Left ventricle myocardium inferior (tissue), 1 donor: ENCODE data around the gene UCHL1. TPM values are rescaled to one million over a fixed set of nuclear protein-coding genes. Genes with fewer than 3 reads are reported as not detected.

ENCODE experiments used
- DNase-seq: peaks from one replicate; pipeline ENCODE4 v3.0.0-alpha.2; 2020
- H3K27ac ChIP-seq: fragments of 200-600 bp; replicated peaks from 2 replicates; pipeline ENCODE4 v1.8.0; 2021
- H3K27me3 ChIP-seq: fragments of 200-600 bp; 2 replicates; pipeline ENCODE4 v1.8.0; 2021; ENCODE audit warnings: low read depth
- H3K36me3 ChIP-seq: fragments of 200-600 bp; 2 replicates; pipeline ENCODE4 v1.8.0; 2021
- H3K4me1 ChIP-seq: fragments of 200-600 bp; 2 replicates; pipeline ENCODE4 v1.8.0; 2021
- H3K4me3 ChIP-seq: fragments of 200-600 bp; 2 replicates; pipeline ENCODE4 v1.8.0; 2021; ENCODE audit warnings: mild to moderate bottlenecking, moderate library complexity
- H3K9me3 ChIP-seq: fragments of 200-600 bp; replicated peaks from 2 replicates; pipeline ENCODE4 v1.8.0; 2021
- intact Hi-C: fragments of 100-400 bp; cut with micrococcal nuclease; formaldehyde crosslinking; loops from one replicate; pipeline ENCODE4 v1.11.0; 2022
- total RNA-seq: library from RNA; stranded (reverse); fragmentation: NEBNext Ultra II Directional; extraction: Animal tissue kit (Norgen Biotek cat#: 25700); gene quantifications from one replicate; pipeline ENCODE4 v1.2.1, GENCODE V29; 2021
- TF ChIP-seq, protein P1 (sequence below): fragments of 200-600 bp; IDR thresholded peaks from 2 replicates; pipeline ENCODE4 v1.8.0; 2021; ENCODE audit warnings: antibody characterized with exemption, mild to moderate bottlenecking, borderline replicate concordance
- donor health status: DM: no; HTN: yes; CAD: no; lungs with severe emphysema.

Gene UCHL1
- total RNA-seq, 1 donor from 2014 or later, result 35.2 TPM

- no peaks in the 10 kb centered on the region for H3K9me3 ChIP-seq
- intact Hi-C loops, result loop anchor here (2.0 to 5.0 kb wide), 2 partner anchors 361 to 382 kb away; no protein-coding TSS in a partner anchor
- peaks cover 21% of the 10 kb centered on the region for H3K27me3 ChIP-seq
- H3K4me1 ChIP-seq, result no peaks in the 10 kb centered on the region
- TF ChIP-seq, protein P1, sequence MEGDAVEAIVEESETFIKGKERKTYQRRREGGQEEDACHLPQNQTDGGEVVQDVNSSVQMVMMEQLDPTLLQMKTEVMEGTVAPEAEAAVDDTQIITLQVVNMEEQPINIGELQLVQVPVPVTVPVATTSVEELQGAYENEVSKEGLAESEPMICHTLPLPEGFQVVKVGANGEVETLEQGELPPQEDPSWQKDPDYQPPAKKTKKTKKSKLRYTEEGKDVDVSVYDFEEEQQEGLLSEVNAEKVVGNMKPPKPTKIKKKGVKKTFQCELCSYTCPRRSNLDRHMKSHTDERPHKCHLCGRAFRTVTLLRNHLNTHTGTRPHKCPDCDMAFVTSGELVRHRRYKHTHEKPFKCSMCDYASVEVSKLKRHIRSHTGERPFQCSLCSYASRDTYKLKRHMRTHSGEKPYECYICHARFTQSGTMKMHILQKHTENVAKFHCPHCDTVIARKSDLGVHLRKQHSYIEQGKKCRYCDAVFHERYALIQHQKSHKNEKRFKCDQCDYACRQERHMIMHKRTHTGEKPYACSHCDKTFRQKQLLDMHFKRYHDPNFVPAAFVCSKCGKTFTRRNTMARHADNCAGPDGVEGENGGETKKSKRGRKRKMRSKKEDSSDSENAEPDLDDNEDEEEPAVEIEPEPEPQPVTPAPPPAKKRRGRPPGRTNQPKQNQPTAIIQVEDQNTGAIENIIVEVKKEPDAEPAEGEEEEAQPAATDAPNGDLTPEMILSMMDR, result peak; percentile 90
- H3K4me3 ChIP-seq, result no peak overlapping the region
- H3K36me3 ChIP-seq, result no peaks in the 10 kb centered on the region
- no peak overlapping the region for H3K27ac ChIP-seq
- DNase-seq, result no peak
Measured at GRCh38 chr4:41281038-41281634, 24.4 kb downstream of the UCHL1 start.

- TF ChIP-seq, protein P1, result no peak
- intact Hi-C loops, result loop anchor here (5.0 kb wide), 1 partner anchor 360 kb away; no protein-coding TSS in a partner anchor
Measured at GRCh38 chr4:41282366-41282765, 25.6 kb downstream of the UCHL1 start.

GRCh38 chr4:41285202-41285863 is 28.6 kb downstream of the UCHL1 start:
- intact Hi-C loops, result no loop called here
- Histone ChIP-seq H3K36me3 (no peaks in the 10 kb centered on the region), H3K9me3 (peaks cover 12% of the 10 kb centered on the region), H3K27ac (no peak overlapping the region), H3K27me3 (peaks cover under 1% of the 10 kb centered on the region), H3K4me1 (peaks cover 4% of the 10 kb centered on the region), H3K4me3 (no peak overlapping the region)
- TF ChIP-seq, protein P1, result no peak
- no peak for DNase-seq

More at GRCh38 chr4:41282366-41282765, 25.6 kb downstream of the UCHL1 start:
- H3K27ac ChIP-seq, result no peak overlapping the region
- no peaks in the 10 kb centered on the region for H3K36me3 ChIP-seq
- H3K27me3 ChIP-seq, result peaks cover 16% of the 10 kb centered on the region
- DNase-seq, result no peak
- H3K4me3 ChIP-seq, result no peak overlapping the region
- no peaks in the 10 kb centered on the region for H3K4me1 ChIP-seq
- no peaks in the 10 kb centered on the region for H3K9me3 ChIP-seq

- H3K27ac ChIP-seq, result no peak overlapping the region
- no peaks in the 10 kb centered on the region for H3K27me3 ChIP-seq
- intact Hi-C loops, result no loop called here
- DNase-seq, result no peak
- peaks cover 4% of the 10 kb centered on the region for H3K4me1 ChIP-seq
- no peaks in the 10 kb centered on the region for H3K36me3 ChIP-seq
- TF ChIP-seq, protein P1, result no peak
- H3K9me3 ChIP-seq, result peaks cover 12% of the 10 kb centered on the region
- H3K4me3 ChIP-seq, result no peak overlapping the region
Measured at GRCh38 chr4:41285864-41286235, 29.1 kb downstream of the UCHL1 start.

DNA sequence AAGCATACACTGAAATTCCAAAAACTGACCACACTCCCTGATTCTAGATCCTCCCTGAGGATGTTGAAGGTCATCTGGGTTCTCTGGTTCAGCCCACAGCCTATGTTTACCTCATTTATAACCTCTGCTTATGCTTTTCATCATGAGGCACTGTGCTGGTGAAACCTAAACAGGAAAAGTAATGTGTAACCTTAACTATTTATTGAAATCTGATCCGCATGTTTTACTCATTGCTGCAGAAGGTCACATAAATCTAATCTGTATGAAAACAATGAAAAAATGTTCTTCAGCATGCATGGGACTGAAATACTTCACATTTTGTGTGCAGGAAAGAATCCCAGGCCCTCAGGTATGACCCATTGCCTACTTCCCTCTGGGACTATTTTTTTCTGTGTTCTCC is 30.3 kb downstream of the UCHL1 start:
- intact Hi-C loops, result no loop called here
- Histone ChIP-seq H3K27ac (no peak overlapping the region), H3K27me3 (no peaks in the 10 kb centered on the region), H3K4me3 (no peak overlapping the region), H3K36me3 (no peaks in the 10 kb centered on the region), H3K9me3 (peaks cover 12% of the 10 kb centered on the region), H3K4me1 (peaks cover 4% of the 10 kb centered on the region)
- TF ChIP-seq, protein P1, result no peak
- DNase-seq, result no peak
